Stimulated activated naive B cell treated with anti-CD40 and anti-IgM and Interleukin-4, amounts not matched to agents 10 μg/mL and 1 μg/mL and 100 μg/mL, for 72 hours (primary cell): ENCODE results near the gene GOLGA6D.
"Not testable (repeated sequence)": the region's sequence is repeated elsewhere in the genome, so short reads cannot be mapped to it uniquely, and the experiment has no call there.

Source experiments
- ATAC-seq, 2 donors: fragments of 150-1000 bp; cut with Tn5 transposase; replicated peaks; 2 replicates each; pipeline ENCODE4 v1.10.0; 2021; ENCODE audit warnings: moderate library complexity in 1 of 2
- DNase-seq: peaks from one replicate; pipeline ENCODE4 v3.0.0; 2021
- H3K27ac Mint-ChIP-seq: one replicate; pipeline ENCODE4 v1.8.0; 2022; ENCODE audit warnings: mild to moderate bottlenecking, mixed read lengths
- H3K27me3 Mint-ChIP-seq, 2 donors: one replicate each; pipeline ENCODE4 v1.8.0; 2022; ENCODE audit warnings: mixed read lengths in 2 of 2
- H3K36me3 Mint-ChIP-seq, 2 donors: one replicate each; pipeline ENCODE4 v1.8.0; 2022; ENCODE audit warnings: mixed read lengths in 2 of 2, mild to moderate bottlenecking in 1 of 2
- H3K4me1 Mint-ChIP-seq, 2 donors: one replicate each; pipeline ENCODE4 v1.8.0; 2022; ENCODE audit warnings: mixed read lengths in 2 of 2, mild to moderate bottlenecking in 1 of 2
- H3K4me3 Mint-ChIP-seq, 2 donors: one replicate each; pipeline ENCODE4 v1.8.0; 2022; ENCODE audit warnings: mild to moderate bottlenecking in 2 of 2, mixed read lengths in 2 of 2, moderate library complexity in 1 of 2
- H3K9me3 Mint-ChIP-seq, 2 donors: one replicate each; pipeline ENCODE4 v1.8.0; 2022; ENCODE audit warnings: mixed read lengths in 2 of 2, mild to moderate bottlenecking in 1 of 2

The GOLGA6D gene

GRCh38 chr15:75307778-75308390 lies 25.2 kb downstream of the GOLGA6D start:
- no peaks in the 10 kb centered on the region for H3K9me3 Mint-ChIP-seq
- H3K27ac Mint-ChIP-seq = no peak overlapping the region
- no peak for DNase-seq
- ATAC-seq = peak in 1 of 2 donors; percentile 64
- peaks cover 31 to 49% of the 10 kb centered on the region in 2 donors for H3K27me3 Mint-ChIP-seq
- no peak overlapping the region for H3K4me3 Mint-ChIP-seq
- H3K36me3 Mint-ChIP-seq = no peaks in the 10 kb centered on the region
- no peaks in the 10 kb centered on the region for H3K4me1 Mint-ChIP-seq

GRCh38 chr15:75309711-75310110 lies 27.1 kb downstream of the GOLGA6D start:
- Mint-ChIP-seq H3K27ac (no peak overlapping the region), H3K27me3 (peaks cover 18 to 35% of the 10 kb centered on the region in 2 donors), H3K9me3 (no peaks in the 10 kb centered on the region), H3K36me3 (no peaks in the 10 kb centered on the region), H3K4me1 (no peaks in the 10 kb centered on the region), H3K4me3 (no peak overlapping the region)
- ATAC-seq = no peak
- no peak for DNase-seq

GRCh38 chr15:75312548-75312947 lies 29.9 kb downstream of the GOLGA6D start:
- not testable (repeated sequence) for DNase-seq, ATAC-seq, H3K36me3 Mint-ChIP-seq, H3K9me3 Mint-ChIP-seq, H3K27ac Mint-ChIP-seq, H3K4me1 Mint-ChIP-seq, H3K4me3 Mint-ChIP-seq
- peaks cover 11 to 12% of the 10 kb centered on the region in 2 donors for H3K27me3 Mint-ChIP-seq

GRCh38 chr15:75313116-75313845 lies 30.6 kb downstream of the GOLGA6D start:
- ATAC-seq (no peak), DNase-seq (no peak)
- H3K27ac Mint-ChIP-seq = no peak overlapping the region
- peaks cover 3 to 10% of the 10 kb centered on the region in 2 donors for H3K27me3 Mint-ChIP-seq
- H3K4me3 Mint-ChIP-seq = no peak overlapping the region
- H3K36me3 Mint-ChIP-seq = no peaks in the 10 kb centered on the region
- H3K9me3 Mint-ChIP-seq = no peaks in the 10 kb centered on the region
- no peaks in the 10 kb centered on the region for H3K4me1 Mint-ChIP-seq

GRCh38 chr15:75314552-75315290 lies 32.1 kb downstream of the GOLGA6D start:
- Mint-ChIP-seq H3K36me3 (no peaks in the 10 kb centered on the region), H3K9me3 (no peaks in the 10 kb centered on the region), H3K27ac (peak overlapping the region; percentile 2), H3K27me3 (peaks cover 0 to 7% of the 10 kb centered on the region in 2 donors), H3K4me3 (no peak overlapping the region), H3K4me1 (no peaks in the 10 kb centered on the region)
- DNase-seq = no peak
- ATAC-seq = no peak

GRCh38 chr15:75319231-75319897 lies 36.7 kb downstream of the GOLGA6D start:
- DNase-seq, H3K4me1 Mint-ChIP-seq, H3K36me3 Mint-ChIP-seq, H3K27me3 Mint-ChIP-seq, H3K9me3 Mint-ChIP-seq, H3K4me3 Mint-ChIP-seq, ATAC-seq, H3K27ac Mint-ChIP-seq: not testable (repeated sequence)

GRCh38 chr15:75321711-75322110 lies 39.1 kb downstream of the GOLGA6D start:
- Mint-ChIP-seq H3K27me3 (peaks cover 4 to 5% of the 10 kb centered on the region in 2 donors), H3K4me1 (no peaks in the 10 kb centered on the region), H3K36me3 (no peaks in the 10 kb centered on the region), H3K9me3 (no peaks in the 10 kb centered on the region), H3K4me3 (no peak overlapping the region), H3K27ac (no peak overlapping the region)
- ATAC-seq (no peak), DNase-seq (no peak)

GRCh38 chr15:75325922-75326321 lies 43.3 kb downstream of the GOLGA6D start:
- DNase-seq (no peak), ATAC-seq (no peak)
- no peaks in the 10 kb centered on the region for H3K4me1 Mint-ChIP-seq
- peaks cover 10% of the 10 kb centered on the region in 2 donors for H3K27me3 Mint-ChIP-seq
- no peak overlapping the region for H3K27ac Mint-ChIP-seq
- no peak overlapping the region for H3K4me3 Mint-ChIP-seq
- no peaks in the 10 kb centered on the region for H3K9me3 Mint-ChIP-seq
- H3K36me3 Mint-ChIP-seq = no peaks in the 10 kb centered on the region

GRCh38 chr15:75327005-75327404 lies 44.4 kb downstream of the GOLGA6D start:
- Mint-ChIP-seq H3K4me3 (no peak overlapping the region), H3K27me3 (peaks cover 8 to 9% of the 10 kb centered on the region in 2 donors), H3K36me3 (no peaks in the 10 kb centered on the region), H3K27ac (no peak overlapping the region), H3K9me3 (no peaks in the 10 kb centered on the region), H3K4me1 (no peaks in the 10 kb centered on the region)
- DNase-seq (no peak), ATAC-seq (no peak)

- DNase-seq (no peak), ATAC-seq (no peak)
- H3K36me3 Mint-ChIP-seq = no peaks in the 10 kb centered on the region
- H3K4me1 Mint-ChIP-seq = no peaks in the 10 kb centered on the region
- peaks cover 9 to 12% of the 10 kb centered on the region in 2 donors for H3K27me3 Mint-ChIP-seq
- H3K9me3 Mint-ChIP-seq = no peaks in the 10 kb centered on the region
- no peak overlapping the region for H3K27ac Mint-ChIP-seq
- no peak overlapping the region for H3K4me3 Mint-ChIP-seq
Observed at GRCh38 chr15:75327491-75327890, 44.9 kb downstream of the GOLGA6D start.

GRCh38 chr15:75328493-75329314 lies 46.1 kb downstream of the GOLGA6D start:
- peaks cover 9 to 12% of the 10 kb centered on the region in 2 donors for H3K27me3 Mint-ChIP-seq
- H3K4me1 Mint-ChIP-seq = no peaks in the 10 kb centered on the region
- H3K27ac Mint-ChIP-seq = no peak overlapping the region
- ATAC-seq (no peak), DNase-seq (no peak)
- H3K9me3 Mint-ChIP-seq = no peaks in the 10 kb centered on the region
- H3K4me3 Mint-ChIP-seq = no peak overlapping the region
- H3K36me3 Mint-ChIP-seq = no peaks in the 10 kb centered on the region

GRCh38 chr15:75329571-75329970 lies 46.9 kb downstream of the GOLGA6D start:
- Mint-ChIP-seq H3K9me3 (no peaks in the 10 kb centered on the region), H3K4me1 (no peaks in the 10 kb centered on the region), H3K36me3 (no peaks in the 10 kb centered on the region), H3K27ac (no peak overlapping the region), H3K27me3 (peaks cover 9 to 12% of the 10 kb centered on the region in 2 donors), H3K4me3 (no peak overlapping the region)
- ATAC-seq (no peak), DNase-seq (no peak)

- not testable (repeated sequence) for H3K27ac Mint-ChIP-seq, H3K4me3 Mint-ChIP-seq, H3K36me3 Mint-ChIP-seq, H3K9me3 Mint-ChIP-seq, ATAC-seq, DNase-seq
- Mint-ChIP-seq H3K27me3 (peaks cover 9 to 12% of the 10 kb centered on the region in 2 donors), H3K4me1 (peaks cover 9 to 21% of the 10 kb centered on the region in 2 donors)
Observed at GRCh38 chr15:75332093-75332492, 49.5 kb downstream of the GOLGA6D start.
